ENCODE data around the gene HSF2BP.
A peak's percentile ranks its signal among the peaks of the same experiment; 100 is the strongest.
"Not testable (repeated sequence)": the region's sequence is repeated elsewhere in the genome, so short reads cannot be mapped to it uniquely, and the experiment has no call there.

The HSF2BP gene

DNA sequence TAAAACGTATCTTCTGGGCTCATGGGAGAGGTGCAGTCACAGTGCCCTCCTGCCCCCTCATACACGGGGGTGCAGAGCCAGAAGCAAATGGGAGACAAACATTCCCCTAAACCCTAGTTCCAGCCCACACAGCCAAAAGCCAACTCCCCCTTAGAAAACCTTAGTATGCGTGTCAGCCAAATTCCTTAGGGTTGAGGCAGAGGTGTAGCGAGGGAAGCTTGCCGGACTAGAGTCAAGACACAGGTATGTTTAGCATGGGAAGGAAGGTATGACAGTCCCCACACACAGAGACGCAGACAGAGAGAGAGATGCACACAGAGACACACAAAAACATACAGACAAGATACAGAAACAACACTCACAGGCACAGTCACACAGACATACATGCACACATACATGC is 141.6 kb downstream of the HSF2BP start:
- H3K4me2 ChIP-seq (ENCODE audit: low read length); H3K4me3 ChIP-seq (ENCODE audit: low read length); H3K9ac ChIP-seq (ENCODE audit: low read depth, low read length): not testable (repeated sequence)

DNA sequence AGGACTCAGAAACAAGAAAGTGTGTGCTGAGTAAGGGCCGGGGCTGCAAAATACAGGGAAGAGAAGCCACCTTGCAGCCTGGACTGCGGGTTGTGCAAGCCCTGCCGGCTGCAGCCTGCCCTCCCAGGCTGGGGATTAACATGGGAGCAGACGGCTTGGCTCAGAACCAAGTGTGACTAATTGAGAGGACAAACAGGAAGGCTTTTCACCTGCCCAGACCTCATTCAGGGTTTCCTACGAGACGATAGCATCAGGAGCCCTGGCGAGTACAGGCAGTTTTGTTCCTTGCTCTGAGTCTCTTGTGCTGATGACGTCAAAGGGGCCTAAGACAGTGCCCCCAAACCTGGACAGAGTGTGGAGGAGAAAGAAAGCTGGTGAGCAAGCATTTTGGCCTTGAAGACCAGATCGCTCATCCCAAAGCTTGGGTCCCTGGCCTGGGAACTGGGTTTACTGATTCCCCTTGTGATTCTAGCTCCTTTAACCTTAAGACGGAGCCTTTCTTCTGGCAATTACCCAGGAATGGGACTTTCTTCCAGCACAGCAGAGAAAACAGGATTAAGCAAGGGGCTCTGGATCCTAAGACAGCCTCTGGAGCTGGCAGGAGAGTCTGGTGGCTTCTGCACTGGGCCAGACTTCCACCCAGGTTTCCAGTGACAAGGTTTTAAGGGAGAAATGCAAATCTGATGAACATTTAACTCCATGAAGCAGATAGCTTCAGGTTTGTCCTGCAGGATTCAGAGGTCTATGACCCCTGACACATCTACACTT is 142.2 kb downstream of the HSF2BP start:
- not testable (repeated sequence) for H3K4me3 ChIP-seq (ENCODE audit: low read length); H3K9me3 ChIP-seq (replicated peaks; ENCODE audit: low read length); H3K4me1 ChIP-seq (ENCODE audit: control insufficient read depth, insufficient read depth, low read length); H3K4me2 ChIP-seq (ENCODE audit: low read length); H3K9ac ChIP-seq (ENCODE audit: low read depth, low read length); H3K27me3 ChIP-seq (ENCODE audit: control insufficient read depth, insufficient read depth, low read length); H3K36me3 ChIP-seq (ENCODE audit: insufficient read depth, low read length)

More for the DNA sequence above, 141.6 kb downstream of the HSF2BP start:
- H3K4me1 ChIP-seq (ENCODE audit: control insufficient read depth, insufficient read depth, low read length); H3K9me3 ChIP-seq (replicated peaks; ENCODE audit: low read length); H3K36me3 ChIP-seq (ENCODE audit: insufficient read depth, low read length); H3K27me3 ChIP-seq (ENCODE audit: control insufficient read depth, insufficient read depth, low read length): not testable (repeated sequence)

DNA sequence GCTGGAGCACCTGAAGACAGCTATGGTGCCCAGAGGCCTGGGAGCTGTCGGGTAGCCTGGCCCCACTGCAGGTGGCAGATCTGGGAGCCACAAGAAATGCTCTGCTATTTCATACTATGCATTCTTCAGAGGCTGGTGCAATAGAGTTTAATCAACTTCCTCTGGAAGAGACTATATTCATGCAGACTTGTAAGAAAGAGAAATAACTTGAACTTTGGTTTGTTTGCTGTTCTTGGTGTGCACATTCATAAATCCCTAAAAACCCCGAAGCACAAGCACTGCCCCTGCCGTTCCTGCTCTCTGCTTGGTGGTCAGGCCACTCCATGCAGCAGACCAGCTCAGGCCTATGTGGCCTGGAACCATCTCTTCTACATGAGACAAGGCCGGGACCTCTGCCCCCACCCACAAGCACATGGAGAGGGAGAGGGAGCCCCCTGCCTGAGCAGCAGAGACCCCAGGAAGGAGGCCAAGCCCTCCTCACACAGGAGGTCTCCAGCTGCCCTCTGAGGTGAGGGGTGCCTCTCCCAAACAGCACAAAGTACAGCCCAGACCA is 142.9 kb downstream of the HSF2BP start:
- not testable (repeated sequence) for H3K4me2 ChIP-seq (ENCODE audit: low read length); H3K36me3 ChIP-seq (ENCODE audit: insufficient read depth, low read length); H3K9ac ChIP-seq (ENCODE audit: low read depth, low read length); H3K27me3 ChIP-seq (ENCODE audit: control insufficient read depth, insufficient read depth, low read length); H3K4me1 ChIP-seq (ENCODE audit: control insufficient read depth, insufficient read depth, low read length); H3K4me3 ChIP-seq (ENCODE audit: low read length); H3K9me3 ChIP-seq (replicated peaks; ENCODE audit: low read length)

DNA sequence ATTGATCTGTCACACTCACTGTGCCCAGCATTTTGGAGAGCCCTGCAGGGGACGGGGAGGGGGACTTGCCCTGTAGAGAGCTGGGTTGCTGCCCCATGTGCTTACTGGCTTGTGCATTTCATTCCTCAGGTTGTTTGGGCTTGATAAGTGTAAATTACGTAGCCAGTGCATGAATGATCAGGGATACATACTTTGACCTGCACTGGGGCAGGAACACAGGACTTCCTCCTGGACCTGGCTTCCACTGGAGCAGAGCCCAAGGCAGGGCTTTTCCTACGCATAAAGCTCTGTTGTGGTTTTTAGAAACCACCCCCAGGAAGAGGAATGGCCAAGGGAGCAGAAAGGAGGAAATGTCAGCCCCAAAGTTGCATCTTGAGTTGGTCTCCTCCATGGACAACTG is 144.5 kb downstream of the HSF2BP start:
- H3K4me1 ChIP-seq (ENCODE audit: control insufficient read depth, insufficient read depth, low read length); H3K27me3 ChIP-seq (ENCODE audit: control insufficient read depth, insufficient read depth, low read length); H3K36me3 ChIP-seq (ENCODE audit: insufficient read depth, low read length): not testable (repeated sequence)

DNA sequence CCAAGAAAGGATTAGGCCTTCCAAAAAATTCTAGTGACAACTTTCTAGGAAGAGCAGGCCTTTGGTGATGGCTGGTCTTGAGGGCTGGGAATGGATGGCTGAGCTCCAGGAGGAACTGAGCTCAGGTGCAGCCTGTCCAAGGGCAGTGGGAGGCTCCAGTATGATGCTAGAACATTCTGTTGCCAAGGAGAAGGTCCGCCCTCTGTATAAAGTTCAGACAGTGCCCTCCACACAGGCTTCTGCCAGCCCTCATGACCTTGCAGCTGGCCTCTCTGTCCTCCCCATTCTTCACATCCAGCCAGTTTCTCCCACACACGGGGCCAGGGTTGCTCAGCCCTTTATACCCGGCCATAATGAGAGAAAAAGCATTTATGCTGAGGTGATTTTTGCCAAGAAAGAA is 146.3 kb downstream of the HSF2BP start:
- not testable (repeated sequence) for H3K4me2 ChIP-seq (ENCODE audit: low read length); H3K4me1 ChIP-seq (ENCODE audit: control insufficient read depth, insufficient read depth, low read length); H3K36me3 ChIP-seq (ENCODE audit: insufficient read depth, low read length)

More for the DNA sequence above, 144.5 kb downstream of the HSF2BP start:
- not testable (repeated sequence) for H3K9me3 ChIP-seq (replicated peaks; ENCODE audit: low read length); H3K4me3 ChIP-seq (ENCODE audit: low read length); H3K9ac ChIP-seq (ENCODE audit: low read depth, low read length); H3K4me2 ChIP-seq (ENCODE audit: low read length)

DNA sequence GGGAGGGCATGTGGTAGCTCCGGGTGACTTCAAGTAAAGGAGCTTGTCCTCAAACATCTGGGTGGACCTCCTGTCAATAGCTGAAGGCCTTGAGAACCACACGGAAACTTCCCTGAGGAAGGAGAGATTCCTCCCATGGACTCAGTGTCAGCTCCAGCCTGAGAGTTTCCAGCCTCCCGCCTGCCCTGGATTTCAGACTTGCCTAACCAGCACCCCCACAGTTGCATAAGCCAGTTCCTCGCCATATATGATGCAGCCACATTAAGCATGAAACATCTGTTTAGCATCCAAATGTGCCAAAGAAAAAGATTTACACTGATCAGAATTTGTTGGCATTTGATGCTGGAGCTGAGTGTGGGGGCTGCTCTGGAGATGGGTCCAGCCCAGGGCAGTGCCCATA is 148.1 kb downstream of the HSF2BP start:
- not testable (repeated sequence) for H3K36me3 ChIP-seq (ENCODE audit: insufficient read depth, low read length); H3K9ac ChIP-seq (ENCODE audit: low read depth, low read length); H3K27me3 ChIP-seq (ENCODE audit: control insufficient read depth, insufficient read depth, low read length); H3K4me1 ChIP-seq (ENCODE audit: control insufficient read depth, insufficient read depth, low read length); H3K4me2 ChIP-seq (ENCODE audit: low read length); H3K4me3 ChIP-seq (ENCODE audit: low read length); H3K9me3 ChIP-seq (replicated peaks; ENCODE audit: low read length)

More for the DNA sequence above, 146.3 kb downstream of the HSF2BP start:
- H3K9me3 ChIP-seq (replicated peaks; ENCODE audit: low read length); H3K27me3 ChIP-seq (ENCODE audit: control insufficient read depth, insufficient read depth, low read length); H3K9ac ChIP-seq (ENCODE audit: low read depth, low read length); H3K4me3 ChIP-seq (ENCODE audit: low read length): not testable (repeated sequence)

DNA sequence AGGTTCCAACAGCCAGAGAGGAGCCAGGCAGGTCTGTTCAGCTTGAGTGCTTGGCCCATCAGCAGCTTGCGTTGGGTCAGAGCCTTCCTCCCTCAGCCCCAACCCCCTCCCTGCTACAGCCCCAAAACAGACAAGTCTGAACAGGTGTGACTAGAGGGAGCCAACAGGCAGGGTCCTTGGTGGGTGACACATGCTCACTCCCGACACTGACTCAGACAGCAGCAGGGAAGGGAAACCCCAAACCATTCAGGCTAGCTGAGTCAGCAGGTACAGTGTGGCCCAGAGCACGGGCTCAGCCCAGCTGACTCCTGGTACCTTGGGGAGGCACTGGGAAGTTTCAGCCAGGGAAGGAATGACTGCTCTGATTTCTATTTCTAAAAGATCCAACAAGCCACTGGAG is 148.6 kb downstream of the HSF2BP start:
- H3K4me2 ChIP-seq (ENCODE audit: low read length) = not testable (repeated sequence)

DNA sequence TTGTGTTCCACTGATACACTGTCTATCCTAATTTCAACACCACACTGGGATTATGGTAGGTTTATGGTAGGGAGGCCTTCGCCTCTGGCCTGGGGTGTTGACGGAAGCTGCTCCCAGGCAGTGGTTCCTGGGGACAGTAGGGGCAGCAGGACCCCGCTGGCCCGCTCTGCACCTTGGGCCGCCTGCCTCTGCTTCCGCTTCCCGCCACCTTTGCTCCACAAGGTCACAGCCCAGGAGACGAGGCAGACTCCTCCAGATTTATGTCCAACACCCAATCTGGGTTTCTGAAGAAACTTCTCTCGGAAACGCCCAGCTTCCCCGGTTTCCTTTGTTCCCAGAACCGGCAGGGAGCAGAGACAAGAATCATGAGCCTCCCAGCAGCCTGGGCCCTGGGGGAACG is 155.4 kb downstream of the HSF2BP start:
- H3K9ac ChIP-seq (ENCODE audit: low read depth, low read length); H3K27me3 ChIP-seq (ENCODE audit: control insufficient read depth, insufficient read depth, low read length); H3K4me3 ChIP-seq (ENCODE audit: low read length); H3K4me2 ChIP-seq (ENCODE audit: low read length); H3K9me3 ChIP-seq (replicated peaks; ENCODE audit: low read length); H3K4me1 ChIP-seq (ENCODE audit: control insufficient read depth, insufficient read depth, low read length); H3K36me3 ChIP-seq (ENCODE audit: insufficient read depth, low read length): not testable (repeated sequence)

More for the DNA sequence above, 148.6 kb downstream of the HSF2BP start:
- H3K4me1 ChIP-seq (ENCODE audit: control insufficient read depth, insufficient read depth, low read length); H3K27me3 ChIP-seq (ENCODE audit: control insufficient read depth, insufficient read depth, low read length); H3K9ac ChIP-seq (ENCODE audit: low read depth, low read length); H3K9me3 ChIP-seq (replicated peaks; ENCODE audit: low read length); H3K4me3 ChIP-seq (ENCODE audit: low read length); H3K36me3 ChIP-seq (ENCODE audit: insufficient read depth, low read length): not testable (repeated sequence)

DNA sequence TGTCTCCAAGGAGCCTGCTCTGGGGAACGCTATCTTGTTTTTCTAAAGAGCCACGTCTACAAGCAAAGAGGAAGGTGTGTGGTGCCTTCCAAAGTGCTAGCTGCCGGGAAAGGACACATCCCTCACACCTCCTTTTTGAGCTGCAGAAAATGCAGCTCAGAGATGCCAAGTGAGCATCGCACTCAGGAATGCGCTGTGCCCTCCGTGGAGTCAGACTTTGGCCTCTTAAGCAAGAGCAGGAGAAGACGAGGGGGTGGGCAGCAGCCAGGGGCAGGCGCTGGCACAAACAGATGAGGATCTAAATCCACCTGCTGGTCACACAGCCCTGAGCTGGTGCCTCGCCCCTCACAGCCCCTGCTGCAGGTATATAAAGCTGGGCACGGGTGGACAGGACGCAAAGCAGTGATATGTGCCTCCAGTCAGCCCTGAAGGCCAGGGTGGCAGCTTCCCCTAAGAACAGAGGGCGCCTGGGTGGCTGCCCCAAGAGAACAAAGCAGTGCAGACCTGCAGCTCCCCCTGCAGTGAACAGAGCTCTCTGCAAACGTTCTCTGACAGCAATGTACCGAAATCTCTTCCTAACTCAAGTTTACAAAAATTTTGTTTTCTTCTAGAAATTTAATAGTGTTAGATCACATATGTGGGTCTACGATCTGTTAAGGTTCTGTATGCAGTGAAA is 156.1 kb downstream of the HSF2BP start:
- H3K9ac ChIP-seq (ENCODE audit: low read depth, low read length); H3K27me3 ChIP-seq (ENCODE audit: control insufficient read depth, insufficient read depth, low read length); H3K9me3 ChIP-seq (replicated peaks; ENCODE audit: low read length); H3K4me3 ChIP-seq (ENCODE audit: low read length); H3K4me1 ChIP-seq (ENCODE audit: control insufficient read depth, insufficient read depth, low read length); H3K36me3 ChIP-seq (ENCODE audit: insufficient read depth, low read length); H3K4me2 ChIP-seq (ENCODE audit: low read length): not testable (repeated sequence)

DNA sequence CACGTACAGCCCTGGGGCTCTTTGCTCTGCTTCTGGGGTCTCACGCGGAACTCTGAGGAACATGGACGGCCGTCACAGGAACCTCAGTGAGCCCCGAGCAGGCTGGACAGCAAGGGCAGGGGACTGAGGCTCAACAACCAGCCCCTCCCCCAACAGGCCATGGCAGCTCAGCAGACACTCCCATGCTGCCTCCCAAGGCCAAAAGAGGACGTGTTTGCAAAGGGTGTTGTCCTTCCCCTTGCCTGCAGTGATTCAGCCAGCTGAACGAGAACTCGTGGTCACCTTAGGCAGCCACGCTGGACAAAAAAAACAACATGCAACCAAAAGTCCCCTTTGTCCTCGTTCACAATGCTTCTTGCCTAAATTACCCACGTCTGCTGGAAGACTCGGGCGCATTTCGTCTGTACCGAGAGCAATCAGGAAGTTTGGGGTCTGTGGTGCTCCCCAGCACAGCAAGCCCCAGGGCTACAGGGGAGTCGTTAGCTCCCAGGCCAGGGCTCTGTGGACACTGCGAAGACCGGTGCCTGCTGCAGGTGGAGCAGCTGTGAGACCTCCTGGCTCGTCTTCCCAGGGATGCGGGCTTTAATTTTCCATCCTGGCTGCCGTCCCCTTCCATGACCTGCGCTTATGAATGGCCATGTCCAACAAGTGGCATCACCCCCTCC is 156.7 kb downstream of the HSF2BP start:
- not testable (repeated sequence) for H3K9me3 ChIP-seq (replicated peaks; ENCODE audit: low read length); H3K4me3 ChIP-seq (ENCODE audit: low read length); H3K4me1 ChIP-seq (ENCODE audit: control insufficient read depth, insufficient read depth, low read length); H3K27me3 ChIP-seq (ENCODE audit: control insufficient read depth, insufficient read depth, low read length); H3K9ac ChIP-seq (ENCODE audit: low read depth, low read length); H3K4me2 ChIP-seq (ENCODE audit: low read length); H3K36me3 ChIP-seq (ENCODE audit: insufficient read depth, low read length)

DNA sequence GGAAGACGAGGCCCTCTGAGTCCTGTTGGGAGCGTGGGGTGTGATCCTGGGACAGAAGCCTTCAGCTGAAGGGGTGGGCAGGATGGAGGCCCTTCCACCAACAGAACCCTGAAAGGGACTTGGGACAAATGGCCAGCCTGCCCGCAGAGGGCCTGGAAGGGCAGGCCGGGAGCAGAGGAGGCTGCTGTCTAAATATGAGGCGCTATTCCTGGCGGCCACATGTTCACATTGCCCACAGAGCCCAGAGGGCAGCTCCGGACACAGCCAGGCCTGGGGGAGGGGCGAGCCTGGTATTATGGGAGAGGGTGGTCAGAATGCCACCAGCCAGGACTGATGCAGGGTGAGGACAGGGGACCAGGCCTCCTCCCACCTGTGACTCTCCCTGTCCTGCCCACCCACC is 160.4 kb downstream of the HSF2BP start:
- not testable (repeated sequence) for H3K9me3 ChIP-seq (replicated peaks; ENCODE audit: low read length); H3K27me3 ChIP-seq (ENCODE audit: control insufficient read depth, insufficient read depth, low read length); H3K36me3 ChIP-seq (ENCODE audit: insufficient read depth, low read length); H3K4me1 ChIP-seq (ENCODE audit: control insufficient read depth, insufficient read depth, low read length); H3K4me2 ChIP-seq (ENCODE audit: low read length); H3K4me3 ChIP-seq (ENCODE audit: low read length)
- H3K9ac ChIP-seq (ENCODE audit: low read depth, low read length) = peak overlapping the region; percentile 52
